Calu3 (cell line): ENCODE measurements around the gene CCR9. TPM values are rescaled to one million over a fixed set of nuclear protein-coding genes. Genes with fewer than 3 reads are reported as not detected.

Source experiments
- Bru-seq: library from RNA; stranded (reverse); fragments of 400-500 nt; gene quantifications from one replicate; lab custom pipeline; 2021; lab: Mats Ljungman, UMichigan
- BruChase-seq, 2 experiments: library from RNA; stranded (reverse); fragments of 400-500 nt; gene quantifications; one replicate each; lab custom pipeline; 2021; lab: Mats Ljungman, UMichigan
- BruUV-seq: library from RNA; stranded (reverse); fragments of 400-500 nt; replicated peaks from 2 replicates; lab custom pipeline; 2021; lab: Mats Ljungman, UMichigan
- CTCF ChIA-PET: fragments of 300-600 bp; sonication (Branson Sonifier 250); formaldehyde crosslinking; loops from one replicate; lab custom pipeline; 2022; ENCODE audit warnings: antibody characterized with exemption; lab: Charles Lee
- DNase-seq: peaks from one replicate; pipeline ENCODE4 v3.0.0; 2022
- H3K27ac Mint-ChIP-seq: one replicate; pipeline ENCODE4 v1.8.0; 2022; ENCODE audit warnings: mixed read lengths; ENCODE audit not compliant: unreplicated experiment
- H3K27me3 Mint-ChIP-seq: one replicate; pipeline ENCODE4 v1.8.0; 2022; ENCODE audit warnings: mixed read lengths; ENCODE audit not compliant: unreplicated experiment
- H3K36me3 Mint-ChIP-seq: one replicate; pipeline ENCODE4 v1.8.0; 2022; ENCODE audit warnings: mild to moderate bottlenecking, moderate library complexity, mixed read lengths; ENCODE audit not compliant: insufficient read depth, unreplicated experiment
- H3K4me1 Mint-ChIP-seq: one replicate; pipeline ENCODE4 v1.8.0; 2022; ENCODE audit warnings: mild to moderate bottlenecking, low read depth, mixed read lengths; ENCODE audit not compliant: unreplicated experiment
- H3K4me3 Mint-ChIP-seq: one replicate; pipeline ENCODE4 v1.8.0; 2022; ENCODE audit warnings: mild to moderate bottlenecking, low read depth, moderate library complexity, mixed read lengths; ENCODE audit not compliant: unreplicated experiment
- H3K9me3 Mint-ChIP-seq: one replicate; pipeline ENCODE4 v1.8.0; 2022; ENCODE audit warnings: low read depth, mixed read lengths; ENCODE audit not compliant: unreplicated experiment
- intact Hi-C: fragments of 100-400 bp; cut with micrococcal nuclease; formaldehyde crosslinking; loops from one replicate; pipeline ENCODE4 v1.10.0; 2022; ENCODE audit not compliant: unreplicated experiment
- long read RNA-seq: library from polyadenylated mRNA; stranded (forward); transcript quantifications from one replicate; pipeline ENCODE4 v2.0.0, GENCODE V29; 2022
- total RNA-seq: library from RNA; stranded (reverse); gene quantifications from 2 replicates; pipeline ENCODE4 v1.2.3, GENCODE V29; 2022
- TF ChIP-seq, protein P1 (sequence below): fragments of 200-600 bp; IDR thresholded peaks from one replicate; pipeline ENCODE4 v1.8.0; 2022; ENCODE audit warnings: antibody characterized with exemption; ENCODE audit not compliant: unreplicated experiment

Gene CCR9
- total RNA-seq (not detected in 2 replicates), Bru-seq, nascent RNA (not detected), BruChase-seq, experiment 1, labeled RNA remaining after a 6-hour chase (not detected), BruChase-seq, experiment 2, labeled RNA remaining after a 2-hour chase (not detected)
- long read RNA-seq = 0 reads

DNA sequence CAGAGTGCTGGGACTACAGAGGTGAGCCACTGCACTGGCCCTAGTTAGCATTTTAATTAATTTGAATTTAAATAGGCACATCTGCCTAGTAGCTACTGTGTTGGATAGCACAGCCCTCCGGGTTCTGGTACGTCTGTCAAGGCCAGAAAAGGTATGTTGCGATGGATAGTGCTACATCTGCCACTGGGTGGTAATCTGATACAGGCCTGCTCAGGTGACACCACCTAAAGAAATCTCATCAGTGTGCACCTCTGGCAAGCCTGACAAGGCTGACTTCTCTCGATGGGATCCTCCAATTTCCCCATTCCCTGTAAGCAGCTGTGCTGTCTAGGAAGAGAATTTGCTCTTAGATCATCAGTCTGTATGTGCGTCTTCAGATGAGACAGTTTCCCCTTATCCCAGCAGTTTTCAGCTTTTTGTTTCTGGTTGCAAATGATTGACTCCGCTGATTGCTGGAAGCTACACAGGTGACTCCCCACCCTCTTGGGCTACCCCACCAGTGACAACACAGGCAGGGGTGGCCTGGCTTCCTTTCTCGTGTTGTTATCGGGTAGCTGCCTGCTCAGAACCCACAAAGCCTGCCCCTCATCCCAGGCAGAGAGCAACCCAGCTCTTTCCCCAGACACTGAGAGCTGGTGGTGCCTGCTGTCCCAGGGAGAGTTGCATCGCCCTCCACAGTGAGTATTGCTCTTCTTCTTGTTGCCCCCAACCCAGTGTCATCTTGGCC, at the start of gene CCR9:
Gene CCR9, plus strand, starts transcription at position 565 of the 727 bp plus-strand sequence. CDS start 8,391 bp downstream, outside the sequence.
- Mint-ChIP-seq H3K4me3 (no peak within 1 kb of the TSS), H3K4me1 (peaks cover 4% of the 10 kb centered on the region), H3K27me3 (peaks cover 26% of the 10 kb centered on the region), H3K36me3 (no peaks in the 10 kb centered on the region), H3K9me3 (no peaks in the 10 kb centered on the region), H3K27ac (no peak within 1 kb of the TSS)
- intact Hi-C loops = no loop called here
- CTCF ChIA-PET = no interaction called here
- no TSS peak for BruUV-seq
- TF ChIP-seq, protein P1, sequence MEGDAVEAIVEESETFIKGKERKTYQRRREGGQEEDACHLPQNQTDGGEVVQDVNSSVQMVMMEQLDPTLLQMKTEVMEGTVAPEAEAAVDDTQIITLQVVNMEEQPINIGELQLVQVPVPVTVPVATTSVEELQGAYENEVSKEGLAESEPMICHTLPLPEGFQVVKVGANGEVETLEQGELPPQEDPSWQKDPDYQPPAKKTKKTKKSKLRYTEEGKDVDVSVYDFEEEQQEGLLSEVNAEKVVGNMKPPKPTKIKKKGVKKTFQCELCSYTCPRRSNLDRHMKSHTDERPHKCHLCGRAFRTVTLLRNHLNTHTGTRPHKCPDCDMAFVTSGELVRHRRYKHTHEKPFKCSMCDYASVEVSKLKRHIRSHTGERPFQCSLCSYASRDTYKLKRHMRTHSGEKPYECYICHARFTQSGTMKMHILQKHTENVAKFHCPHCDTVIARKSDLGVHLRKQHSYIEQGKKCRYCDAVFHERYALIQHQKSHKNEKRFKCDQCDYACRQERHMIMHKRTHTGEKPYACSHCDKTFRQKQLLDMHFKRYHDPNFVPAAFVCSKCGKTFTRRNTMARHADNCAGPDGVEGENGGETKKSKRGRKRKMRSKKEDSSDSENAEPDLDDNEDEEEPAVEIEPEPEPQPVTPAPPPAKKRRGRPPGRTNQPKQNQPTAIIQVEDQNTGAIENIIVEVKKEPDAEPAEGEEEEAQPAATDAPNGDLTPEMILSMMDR = no peak
- DNase-seq = no peak

DNA sequence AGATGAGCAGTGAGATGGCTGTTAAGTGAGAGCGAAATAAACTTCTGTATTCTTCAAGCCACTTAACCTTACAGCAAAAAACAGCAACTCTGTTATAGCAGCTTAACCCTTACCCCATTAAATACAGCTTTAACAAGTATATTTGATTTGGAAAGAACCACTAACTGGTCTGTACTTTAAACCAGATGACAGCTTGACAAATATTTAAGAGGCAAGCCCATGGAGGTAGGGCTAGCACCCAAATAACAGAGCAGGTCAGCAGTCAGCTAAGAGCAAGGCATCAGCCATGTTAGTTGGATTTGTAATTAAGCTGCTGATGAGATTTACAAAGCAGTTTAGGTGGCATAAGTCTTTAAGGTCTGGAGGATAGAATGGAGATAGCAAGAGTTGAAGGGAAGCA, 47.9 kb upstream of the CCR9 start:
- no TSS peak for BruUV-seq
- Mint-ChIP-seq H3K27ac (no peak overlapping the region), H3K27me3 (peaks cover 8% of the 10 kb centered on the region), H3K4me1 (peaks cover 8% of the 10 kb centered on the region), H3K9me3 (no peaks in the 10 kb centered on the region), H3K4me3 (no peak overlapping the region), H3K36me3 (peaks cover 27% of the 10 kb centered on the region)
- CTCF ChIA-PET = no interaction called here
- intact Hi-C loops = no loop called here
- DNase-seq = no peak
- TF ChIP-seq, protein P1 = no peak

GRCh38 chr3:45841420-45841756, 45.0 kb upstream of the CCR9 start:
- H3K36me3 Mint-ChIP-seq = peaks cover 27% of the 10 kb centered on the region
- no peaks in the 10 kb centered on the region for H3K9me3 Mint-ChIP-seq
- intact Hi-C loops = loop anchor here (5.0 kb wide), 1 partner anchor 236 kb away; no protein-coding TSS in a partner anchor
- H3K27ac Mint-ChIP-seq = peak overlapping the region; percentile 95
- H3K4me3 Mint-ChIP-seq = peak overlapping the region; percentile 95
- BruUV-seq = no TSS peak
- TF ChIP-seq, protein P1 = no peak
- CTCF ChIA-PET = no interaction called here
- DNase-seq = peak; percentile 15
- H3K27me3 Mint-ChIP-seq = peaks cover 33% of the 10 kb centered on the region
- H3K4me1 Mint-ChIP-seq = peaks cover 8% of the 10 kb centered on the region

GRCh38 chr3:45841757-45842491, 44.4 kb upstream of the CCR9 start, which contains the start of gene LZTFL1:
LZTFL1 (minus strand) TSS chr3:45842119; CDS start chr3:45841991, 128 bp downstream.
- BruUV-seq = no TSS peak
- CTCF ChIA-PET = interaction anchor here (0.7 to 0.9 kb wide), 2 partner anchors 9 to 15 kb away, joined by 3 read pairs; no protein-coding TSS in a partner anchor
- DNase-seq = peak; percentile 90
- Mint-ChIP-seq H3K4me3 (peak within 1 kb of the TSS; percentile 95), H3K36me3 (peaks cover 23% of the 10 kb centered on the region), H3K27me3 (peaks cover 38% of the 10 kb centered on the region), H3K9me3 (no peaks in the 10 kb centered on the region), H3K27ac (peak within 1 kb of the TSS; percentile 95), H3K4me1 (peaks cover 8% of the 10 kb centered on the region)
- TF ChIP-seq, protein P1 = no peak
- intact Hi-C loops = loop anchor here (5.0 kb wide), 1 partner anchor 235 kb away; no protein-coding TSS in a partner anchor
